ENCODE measurements around the gene CHRM4. TPM values are rescaled to one million over a fixed set of nuclear protein-coding genes. Genes with fewer than 3 reads are reported as not detected.
"Not testable (repeated sequence)": the region's sequence is repeated elsewhere in the genome, so short reads cannot be mapped to it uniquely, and the experiment has no call there.

CHRM4 gene
- total RNA-seq, 4 donors from 2014 or later, result not detected

DNA sequence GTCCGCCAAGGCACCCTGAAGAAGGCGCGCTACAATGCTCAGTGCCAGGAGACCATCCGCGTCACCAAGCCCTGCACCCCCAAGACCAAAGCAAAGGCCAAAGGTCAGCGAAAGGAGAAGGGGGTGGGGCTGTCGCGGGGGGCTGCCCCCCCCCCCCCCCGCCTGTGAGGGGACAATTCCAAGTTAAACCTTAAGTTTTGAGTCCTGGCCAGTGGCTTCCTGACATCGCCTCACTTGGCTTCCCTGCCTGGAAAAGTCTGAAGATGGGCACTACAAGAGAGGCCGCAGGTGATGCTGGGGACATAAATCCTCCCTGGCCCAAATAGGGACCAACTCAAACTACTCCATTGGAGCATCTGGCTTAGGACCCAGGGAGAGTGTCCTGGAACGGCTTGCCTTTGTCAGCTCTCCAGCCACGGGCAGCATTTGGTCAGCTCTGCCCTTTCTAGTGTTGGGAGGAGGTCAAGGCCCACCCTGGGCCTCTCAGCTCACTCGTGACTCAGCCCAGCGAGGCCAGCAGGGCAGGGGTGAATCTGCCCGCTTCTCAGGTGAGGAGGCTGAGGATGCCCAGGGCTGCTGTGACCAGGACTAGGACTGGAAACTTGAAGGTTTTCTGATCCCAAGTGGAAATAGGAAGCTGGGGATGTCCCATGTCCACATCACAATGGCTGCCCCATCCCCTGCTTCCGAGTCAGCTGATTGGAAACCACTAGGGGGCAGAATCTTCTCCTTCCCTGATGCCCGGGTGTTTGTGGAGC is 8.8 kb downstream of the CHRM4 start:
- no peak for DNase-seq
- Histone ChIP-seq H3K4me1 (peaks cover 15 to 44% (median 16%) of the 10 kb centered on the region in 3 donors), H3K27me3 (peaks cover 0 to 58% (median 2%) of the 10 kb centered on the region in 4 donors), H3K9me3 (no peaks in the 10 kb centered on the region), H3K4me3 (peak overlapping the region in 3 of 4 donors; percentile 71 to 88 (median 71)), H3K36me3 (peaks cover 0 to 5% (median 0%) of the 10 kb centered on the region in 3 donors), H3K27ac (no peak overlapping the region)
- 43 to 100% methylated on average over 1 to 4 of the region's 18 CpGs for WGBS, 2 donors
- intact Hi-C loops (cut with DNase I), result no loop called here
- TF ChIP-seq POLR2A (IDR thresholded peaks at IDR 0.05), result no peak
- TF ChIP-seq, protein P1, sequence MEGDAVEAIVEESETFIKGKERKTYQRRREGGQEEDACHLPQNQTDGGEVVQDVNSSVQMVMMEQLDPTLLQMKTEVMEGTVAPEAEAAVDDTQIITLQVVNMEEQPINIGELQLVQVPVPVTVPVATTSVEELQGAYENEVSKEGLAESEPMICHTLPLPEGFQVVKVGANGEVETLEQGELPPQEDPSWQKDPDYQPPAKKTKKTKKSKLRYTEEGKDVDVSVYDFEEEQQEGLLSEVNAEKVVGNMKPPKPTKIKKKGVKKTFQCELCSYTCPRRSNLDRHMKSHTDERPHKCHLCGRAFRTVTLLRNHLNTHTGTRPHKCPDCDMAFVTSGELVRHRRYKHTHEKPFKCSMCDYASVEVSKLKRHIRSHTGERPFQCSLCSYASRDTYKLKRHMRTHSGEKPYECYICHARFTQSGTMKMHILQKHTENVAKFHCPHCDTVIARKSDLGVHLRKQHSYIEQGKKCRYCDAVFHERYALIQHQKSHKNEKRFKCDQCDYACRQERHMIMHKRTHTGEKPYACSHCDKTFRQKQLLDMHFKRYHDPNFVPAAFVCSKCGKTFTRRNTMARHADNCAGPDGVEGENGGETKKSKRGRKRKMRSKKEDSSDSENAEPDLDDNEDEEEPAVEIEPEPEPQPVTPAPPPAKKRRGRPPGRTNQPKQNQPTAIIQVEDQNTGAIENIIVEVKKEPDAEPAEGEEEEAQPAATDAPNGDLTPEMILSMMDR (IDR thresholded peaks at IDR 0.05), result peak in 5 of 6 experiments; percentile 8 to 57 (median 35)

DNA sequence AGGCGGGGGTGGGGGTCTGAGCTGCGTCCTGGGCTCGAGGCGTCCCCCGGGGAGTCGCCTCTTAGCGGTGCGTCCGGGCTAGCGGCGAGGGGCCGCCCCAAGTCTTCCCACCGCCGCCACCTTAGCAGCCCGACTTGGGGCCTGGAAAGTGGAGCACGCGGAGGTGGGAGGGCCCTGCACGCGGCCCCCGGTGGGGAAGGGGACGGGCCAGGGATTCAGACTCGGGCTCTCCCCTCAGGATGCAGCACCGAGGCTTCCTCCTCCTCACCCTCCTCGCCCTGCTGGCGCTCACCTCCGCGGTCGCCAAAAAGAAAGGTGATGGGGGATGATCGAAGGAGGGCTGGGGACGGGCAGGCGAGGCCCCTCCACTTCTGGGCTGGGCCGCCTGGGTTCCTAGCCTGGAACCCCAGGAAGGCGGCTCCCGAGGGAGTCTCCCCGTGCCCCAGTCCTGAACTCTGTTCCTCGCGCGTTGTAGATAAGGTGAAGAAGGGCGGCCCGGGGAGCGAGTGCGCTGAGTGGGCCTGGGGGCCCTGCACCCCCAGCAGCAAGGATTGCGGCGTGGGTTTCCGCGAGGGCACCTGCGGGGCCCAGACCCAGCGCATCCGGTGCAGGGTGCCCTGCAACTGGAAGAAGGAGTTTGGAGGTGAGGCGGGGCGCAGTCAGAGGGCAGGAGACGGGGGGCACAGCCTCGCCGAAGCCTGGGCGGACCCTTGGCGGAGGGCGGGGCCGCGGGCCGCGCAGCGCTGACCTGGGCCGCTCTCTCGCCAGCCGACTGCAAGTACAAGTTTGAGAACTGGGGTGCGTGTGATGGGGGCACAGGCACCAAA is 9.5 kb downstream of the CHRM4 start:
- H3K4me3 ChIP-seq, result peak overlapping the region; percentile 70 to 88 (median 71)

DNA sequence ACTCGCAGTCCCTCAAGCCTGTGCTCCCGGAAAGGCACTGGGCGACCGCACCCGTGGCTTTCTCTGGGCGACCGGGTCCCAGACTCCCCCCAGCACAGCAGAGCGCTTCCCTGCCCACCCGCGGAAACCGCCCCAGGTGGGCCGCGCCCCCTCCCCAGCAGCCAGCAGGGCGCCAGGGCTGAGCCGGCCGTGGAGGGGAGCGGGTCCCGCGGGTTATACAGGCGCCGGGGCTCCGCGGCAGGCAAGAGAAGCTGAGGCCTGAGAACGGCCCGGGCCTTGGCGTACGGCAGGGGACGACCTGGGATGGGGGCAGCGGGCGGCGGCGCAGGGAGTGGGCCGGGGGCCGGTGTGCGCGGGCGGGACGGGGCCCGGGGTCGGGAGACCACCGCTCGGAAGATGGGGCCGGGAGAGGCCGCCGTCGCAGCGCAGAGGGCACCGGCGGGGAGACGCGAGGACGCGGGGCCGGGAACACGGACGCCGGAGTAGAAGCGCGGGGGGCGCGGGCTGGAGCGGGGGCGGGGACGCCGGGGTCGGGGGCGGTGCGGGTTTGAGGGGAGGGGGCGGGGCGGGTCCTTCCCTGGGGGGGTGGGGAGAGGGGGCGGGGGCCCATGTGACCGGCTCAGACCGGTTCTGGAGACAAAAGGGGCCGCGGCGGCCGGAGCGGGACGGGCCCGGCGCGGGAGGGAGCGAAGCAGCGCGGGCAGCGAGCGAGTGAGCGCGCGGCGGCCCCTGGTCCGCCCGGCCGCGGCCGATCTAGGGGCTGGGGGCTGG is 10.3 kb downstream of the CHRM4 start, which contains the start of gene MDK:
MDK (plus strand) TSS at position 622 of the 771 bp plus-strand sequence. CDS start 389 bp downstream, outside the sequence.
- no peaks in the 10 kb centered on the region for H3K9me3 ChIP-seq
- peak within 1 kb of the TSS; percentile 70 to 88 (median 71) for H3K4me3 ChIP-seq
- peaks cover 0 to 21% (median 3%) of the 10 kb centered on the region in 3 donors for H3K36me3 ChIP-seq
- DNase-seq, result no peak
- TF ChIP-seq POLR2A (IDR thresholded peaks at IDR 0.05), result no peak
- TF ChIP-seq, protein P1 (IDR thresholded peaks at IDR 0.05), result no peak
- 1% methylated on average over 13 of the region's 96 CpGs; no CpG with 5 or more reads in 1 of the 2 donors for WGBS, 2 donors
- intact Hi-C loops (cut with DNase I), result no loop called here
- peaks cover 0 to 42% (median 0%) of the 10 kb centered on the region in 4 donors for H3K27me3 ChIP-seq
- H3K4me1 ChIP-seq, result peaks cover 15 to 41% (median 16%) of the 10 kb centered on the region in 3 donors
- H3K27ac ChIP-seq, result peak within 1 kb of the TSS; percentile 75 to 85 (median 83)

More for the DNA sequence above, 9.5 kb downstream of the CHRM4 start:
- H3K4me1 ChIP-seq, result peaks cover 15 to 41% (median 16%) of the 10 kb centered on the region in 3 donors
- 7% methylated on average over 11 of the region's 66 CpGs; no CpG with 5 or more reads in 1 of the 2 donors for WGBS, 2 donors
- no peaks in the 10 kb centered on the region for H3K9me3 ChIP-seq
- no peak for TF ChIP-seq POLR2A (IDR thresholded peaks at IDR 0.05)
- TF ChIP-seq, protein P1 (IDR thresholded peaks at IDR 0.05), result no peak
- no peak for DNase-seq
- intact Hi-C loops (cut with DNase I), result no loop called here
- peaks cover 0 to 50% (median under 1%) of the 10 kb centered on the region in 4 donors for H3K27me3 ChIP-seq
- peaks cover 0 to 13% (median 0%) of the 10 kb centered on the region in 3 donors for H3K36me3 ChIP-seq
- H3K27ac ChIP-seq, result peak overlapping the region; percentile 36 to 85 (median 80)

DNA sequence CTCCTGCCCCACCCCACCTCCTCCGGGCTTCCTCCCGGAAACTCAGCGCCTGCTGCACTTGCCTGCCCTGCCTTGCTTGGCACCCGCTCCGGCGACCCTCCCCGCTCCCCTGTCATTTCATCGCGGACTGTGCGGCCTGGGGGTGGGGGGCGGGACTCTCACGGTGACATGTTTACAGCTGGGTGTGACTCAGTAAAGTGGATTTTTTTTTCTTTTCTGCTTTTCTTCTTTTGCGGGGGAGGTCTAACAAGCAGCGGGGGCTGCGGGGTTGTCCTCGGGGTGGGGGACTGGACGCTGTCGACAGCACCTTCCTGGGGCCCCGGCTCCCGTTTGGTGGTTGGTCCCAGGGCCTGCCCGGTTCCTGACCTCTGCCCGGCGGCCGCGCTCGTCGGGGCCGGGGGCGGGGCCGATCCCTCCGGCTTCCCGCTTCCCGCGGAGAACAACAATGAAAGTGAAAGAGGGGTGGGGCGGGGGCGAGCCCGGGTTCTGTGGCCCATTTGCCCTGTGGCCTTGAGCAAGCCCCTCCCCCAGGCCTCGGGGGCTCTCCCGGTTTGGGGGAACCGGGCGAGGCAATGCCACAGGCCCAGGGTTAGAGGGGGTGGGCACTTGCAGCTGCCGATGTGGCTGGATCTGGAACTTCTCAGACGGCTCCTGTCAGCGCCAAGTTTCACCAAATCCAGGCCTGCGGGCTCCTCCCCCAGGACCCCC is 11.1 kb downstream of the CHRM4 start:
- Histone ChIP-seq H3K27ac (peak overlapping the region; percentile 75 to 85 (median 83)), H3K36me3 (peaks cover 5 to 28% (median 11%) of the 10 kb centered on the region in 3 donors), H3K27me3 (peaks cover 0 to 35% (median 0%) of the 10 kb centered on the region in 4 donors), H3K4me3 (peak overlapping the region; percentile 70 to 88 (median 71)), H3K9me3 (no peaks in the 10 kb centered on the region), H3K4me1 (peaks cover 15 to 41% (median 16%) of the 10 kb centered on the region in 3 donors)
- WGBS, 2 donors, result 0% methylated on average over 8 of the region's 45 CpGs; no CpG with 5 or more reads in 1 of the 2 donors
- no peak for DNase-seq
- peak in 1 of 4 donors; percentile 7 for TF ChIP-seq POLR2A (IDR thresholded peaks at IDR 0.05)
- TF ChIP-seq, protein P1 (IDR thresholded peaks at IDR 0.05), result no peak
- intact Hi-C loops (cut with DNase I), result no loop called here

DNA sequence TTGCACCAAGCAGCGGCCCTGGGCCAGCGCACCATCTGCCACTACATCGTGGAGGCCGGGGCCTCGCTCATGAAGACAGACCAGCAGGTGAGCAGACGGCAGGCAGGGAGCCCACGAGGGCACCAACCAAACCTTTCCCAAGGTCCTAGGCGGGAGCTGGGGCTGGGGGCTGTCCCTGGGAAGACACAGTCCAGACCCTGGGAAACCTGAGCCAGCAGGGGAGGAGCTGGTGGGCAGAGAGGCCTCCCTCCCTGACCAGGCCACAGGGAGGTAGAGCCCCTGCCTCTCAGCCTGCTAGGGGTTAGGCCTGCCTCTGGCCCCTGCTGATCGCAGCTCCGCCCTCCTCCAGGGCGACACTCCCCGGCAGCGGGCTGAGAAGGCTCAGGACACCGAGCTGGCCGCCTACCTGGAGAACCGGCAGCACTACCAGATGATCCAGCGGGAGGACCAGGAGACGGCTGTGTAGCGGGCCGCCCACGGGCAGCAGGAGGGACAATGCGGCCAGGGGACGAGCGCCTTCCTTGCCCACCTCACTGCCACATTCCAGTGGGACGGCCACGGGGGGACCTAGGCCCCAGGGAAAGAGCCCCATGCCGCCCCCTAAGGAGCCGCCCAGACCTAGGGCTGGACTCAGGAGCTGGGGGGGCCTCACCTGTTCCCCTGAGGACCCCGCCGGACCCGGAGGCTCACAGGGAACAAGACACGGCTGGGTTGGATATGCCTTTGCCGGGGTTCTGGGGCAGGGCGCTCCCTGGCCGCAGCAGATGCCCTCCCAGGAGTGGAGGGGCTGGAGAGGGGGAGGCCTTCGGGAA is 11.9 kb downstream of the CHRM4 start:
- Histone ChIP-seq H3K4me3 (peak overlapping the region in 3 of 4 donors; percentile 70 to 88 (median 71)), H3K36me3 (peaks cover 13 to 37% (median 19%) of the 10 kb centered on the region in 3 donors), H3K27me3 (peaks cover 0 to 27% (median 0%) of the 10 kb centered on the region in 4 donors), H3K27ac (peak overlapping the region; percentile 75 to 85 (median 83)), H3K4me1 (peaks cover 15 to 41% (median 16%) of the 10 kb centered on the region in 3 donors)
- H3K9me3 ChIP-seq; DNase-seq; intact Hi-C loops (cut with DNase I): not testable (repeated sequence)
- no CpG with 5 or more reads among the region's 36 CpGs for WGBS, 2 donors
